Caco-2 (cell line): ENCODE data around the gene EBF4. TPM values are rescaled to one million over a fixed set of nuclear protein-coding genes. Genes with fewer than 3 reads are reported as not detected.

Experiments used
- BruUV-seq: library from RNA; stranded (reverse); fragments of 400-500 nt; replicated peaks from 2 replicates; lab custom pipeline; 2021; lab: Mats Ljungman, UMichigan
- CTCF ChIA-PET: fragments of 300-600 bp; sonication (Branson Sonifier 250); formaldehyde crosslinking; loops from one replicate; lab custom pipeline; 2022; ENCODE audit warnings: antibody characterized with exemption; lab: Charles Lee
- POLR2A ChIA-PET: fragments of 300-600 bp; sonication (Branson Sonifier 250); formaldehyde crosslinking; loops from one replicate; lab custom pipeline; 2022; ENCODE audit warnings: antibody characterized with exemption; lab: Charles Lee
- DNase-seq, 2 experiments: peaks; one replicate each; pipeline versions ENCODE4 v3.0.0 to v3.0.0-alpha.2; 2020 to 2022
- H3K27me3 ChIP-seq: replicated peaks from 2 replicates; pipeline ENCODE4 v1.6.0; 2011; ENCODE audit warnings: low read length; ENCODE audit not compliant: control insufficient read depth, insufficient read depth
- H3K36me3 ChIP-seq: 2 replicates; pipeline ENCODE4 v1.5.1; 2011; ENCODE audit warnings: low read length; ENCODE audit not compliant: control insufficient read depth, insufficient read depth
- H3K4me1 ChIP-seq: fragments of 250-450 bp; sonication (Bioruptor Pico); 2 replicates; pipeline ENCODE4 v1.5.1; 2020; ENCODE audit warnings: mild to moderate bottlenecking
- H3K4me3 ChIP-seq: 2 replicates; pipeline ENCODE4 v1.5.1; 2011; ENCODE audit warnings: low read depth, mild to moderate bottlenecking, control low read depth, low read length
- H3K9me3 ChIP-seq: fragments of 250-450 bp; sonication (Bioruptor Pico); 2 replicates; pipeline ENCODE4 v1.5.1; 2020; ENCODE audit warnings: mild to moderate bottlenecking, moderate library complexity
- H3K27ac Mint-ChIP-seq: one replicate; pipeline ENCODE4 v1.8.0; 2022; ENCODE audit warnings: mixed read lengths; ENCODE audit not compliant: unreplicated experiment
- H3K27me3 Mint-ChIP-seq: one replicate; pipeline ENCODE4 v1.8.0; 2022; ENCODE audit warnings: mixed read lengths; ENCODE audit not compliant: insufficient read depth, unreplicated experiment
- H3K36me3 Mint-ChIP-seq: one replicate; pipeline ENCODE4 v1.8.0; 2022; ENCODE audit warnings: mild to moderate bottlenecking, mixed read lengths; ENCODE audit not compliant: insufficient read depth, unreplicated experiment
- H3K4me1 Mint-ChIP-seq: one replicate; pipeline ENCODE4 v1.8.0; 2022; ENCODE audit warnings: low read depth, mixed read lengths; ENCODE audit not compliant: unreplicated experiment
- H3K4me3 Mint-ChIP-seq: one replicate; pipeline ENCODE4 v1.8.0; 2022; ENCODE audit warnings: mild to moderate bottlenecking, moderate library complexity, mixed read lengths; ENCODE audit not compliant: unreplicated experiment
- H3K9me3 Mint-ChIP-seq: one replicate; pipeline ENCODE4 v1.8.0; 2022; ENCODE audit warnings: mixed read lengths; ENCODE audit not compliant: unreplicated experiment
- intact Hi-C: fragments of 100-400 bp; cut with micrococcal nuclease; formaldehyde crosslinking; loops from one replicate; pipeline ENCODE4 v1.10.0; 2022; ENCODE audit not compliant: unreplicated experiment
- total RNA-seq: library from RNA; stranded (reverse); gene quantifications from 2 replicates; pipeline ENCODE4 v1.2.3, GENCODE V29; 2022
- TF ChIP-seq, protein P1 (sequence below), 2 experiments: fragments of 200-600 bp in 1 of 2; IDR thresholded peaks; 1 replicate in 1 of 2; 2 replicates in 1 of 2; pipeline versions ENCODE4 v1.5.1 to v1.8.0; 2011 to 2022; ENCODE audit warnings: antibody characterized with exemption in 1 of 2, control low read depth in 1 of 2, inconsistent platforms in 1 of 2, low read depth in 1 of 2, low read length in 1 of 2, mild to moderate bottlenecking in 1 of 2, moderate library complexity in 1 of 2; ENCODE audit not compliant: insufficient read depth in 1 of 2, severe bottlenecking in 1 of 2, unreplicated experiment in 1 of 2

EBF4 gene
- total RNA-seq, 1 experiment from 2014 or later: 7.5 TPM

DNA sequence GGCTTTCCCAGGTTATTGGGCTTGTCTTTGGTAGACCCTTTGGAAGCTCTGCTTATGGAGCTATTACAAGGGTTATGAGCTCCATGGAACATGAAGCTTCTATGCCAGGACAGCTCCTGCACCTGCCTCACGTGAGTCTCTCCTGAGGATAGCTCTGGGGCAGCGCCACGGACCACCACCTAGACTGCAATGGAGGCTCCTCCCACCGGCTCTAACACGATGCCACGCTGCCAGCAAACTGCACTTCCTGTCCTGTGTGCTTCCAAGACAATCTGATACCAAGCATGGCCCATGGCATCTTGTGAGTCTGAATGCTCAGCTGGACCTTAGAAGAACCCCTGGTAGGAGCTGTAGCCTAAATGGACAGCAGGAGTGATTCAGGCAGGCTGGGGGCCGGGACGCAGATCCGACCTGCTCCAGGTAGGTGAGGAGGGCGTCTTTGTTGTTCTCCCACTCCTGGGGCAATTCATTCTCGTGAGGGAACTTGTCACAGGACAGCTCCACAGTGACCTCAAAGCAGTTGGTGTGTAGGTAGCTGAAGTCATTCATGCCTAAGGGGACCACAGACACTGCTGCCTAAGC lies 102.4 kb downstream of the EBF4 start:
- Histone ChIP-seq H3K27me3 (peaks cover 2% of the 10 kb centered on the region), H3K9me3 (no peaks in the 10 kb centered on the region), H3K4me1 (no peaks in the 10 kb centered on the region), H3K36me3 (no peaks in the 10 kb centered on the region), H3K4me3 (no peak overlapping the region)
- TF ChIP-seq, protein P1, sequence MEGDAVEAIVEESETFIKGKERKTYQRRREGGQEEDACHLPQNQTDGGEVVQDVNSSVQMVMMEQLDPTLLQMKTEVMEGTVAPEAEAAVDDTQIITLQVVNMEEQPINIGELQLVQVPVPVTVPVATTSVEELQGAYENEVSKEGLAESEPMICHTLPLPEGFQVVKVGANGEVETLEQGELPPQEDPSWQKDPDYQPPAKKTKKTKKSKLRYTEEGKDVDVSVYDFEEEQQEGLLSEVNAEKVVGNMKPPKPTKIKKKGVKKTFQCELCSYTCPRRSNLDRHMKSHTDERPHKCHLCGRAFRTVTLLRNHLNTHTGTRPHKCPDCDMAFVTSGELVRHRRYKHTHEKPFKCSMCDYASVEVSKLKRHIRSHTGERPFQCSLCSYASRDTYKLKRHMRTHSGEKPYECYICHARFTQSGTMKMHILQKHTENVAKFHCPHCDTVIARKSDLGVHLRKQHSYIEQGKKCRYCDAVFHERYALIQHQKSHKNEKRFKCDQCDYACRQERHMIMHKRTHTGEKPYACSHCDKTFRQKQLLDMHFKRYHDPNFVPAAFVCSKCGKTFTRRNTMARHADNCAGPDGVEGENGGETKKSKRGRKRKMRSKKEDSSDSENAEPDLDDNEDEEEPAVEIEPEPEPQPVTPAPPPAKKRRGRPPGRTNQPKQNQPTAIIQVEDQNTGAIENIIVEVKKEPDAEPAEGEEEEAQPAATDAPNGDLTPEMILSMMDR (IDR thresholded peaks at IDR 0.05; ENCODE audit: insufficient read depth in 1 of 2, low read depth in 1 of 2, low read length in 1 of 2, severe bottlenecking in 1 of 2, unreplicated experiment in 1 of 2): no peak
- Mint-ChIP-seq H3K9me3 (no peaks in the 10 kb centered on the region), H3K4me1 (no peaks in the 10 kb centered on the region), H3K27me3 (peaks cover 23% of the 10 kb centered on the region), H3K4me3 (no peak overlapping the region), H3K36me3 (no peaks in the 10 kb centered on the region), H3K27ac (no peak overlapping the region)
- intact Hi-C loops: no loop called here
- DNase-seq: no peak
- ChIA-PET CTCF (interaction anchor here (0.7 kb wide), 1 partner anchor 59 kb away, joined by 3 read pairs; no protein-coding TSS in a partner anchor), POLR2A (no interaction called here)
- BruUV-seq: no TSS peak

DNA sequence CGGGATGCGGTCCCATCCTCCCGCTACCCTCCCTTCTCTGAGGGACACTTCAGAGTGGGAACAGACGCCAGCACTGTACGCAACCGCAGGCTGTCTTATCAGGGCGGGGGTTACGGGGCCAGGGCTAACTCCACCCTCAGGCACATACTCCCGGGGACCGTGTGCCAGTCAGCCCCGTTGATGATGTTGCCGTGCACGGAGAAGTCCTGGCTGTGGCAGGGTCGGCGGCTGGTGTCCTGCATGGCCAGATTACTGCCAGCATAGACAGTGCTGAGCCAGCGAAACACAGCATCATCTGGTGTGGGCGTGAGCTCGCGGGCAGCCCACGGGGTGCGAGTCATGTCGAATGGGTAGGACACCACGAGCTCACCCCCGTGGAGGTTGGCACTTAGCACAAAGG lies 102.9 kb downstream of the EBF4 start:
- Mint-ChIP-seq H3K36me3 (no peaks in the 10 kb centered on the region), H3K27me3 (peaks cover 20% of the 10 kb centered on the region), H3K27ac (no peak overlapping the region), H3K4me1 (no peaks in the 10 kb centered on the region), H3K9me3 (no peaks in the 10 kb centered on the region), H3K4me3 (no peak overlapping the region)
- peaks cover 2% of the 10 kb centered on the region for H3K27me3 ChIP-seq
- BruUV-seq: no TSS peak
- H3K9me3 ChIP-seq: no peaks in the 10 kb centered on the region
- intact Hi-C loops: no loop called here
- H3K36me3 ChIP-seq: no peaks in the 10 kb centered on the region
- no peak for DNase-seq
- TF ChIP-seq, protein P1 (IDR thresholded peaks at IDR 0.05; ENCODE audit: insufficient read depth in 1 of 2, low read depth in 1 of 2, low read length in 1 of 2, severe bottlenecking in 1 of 2, unreplicated experiment in 1 of 2): no peak
- POLR2A ChIA-PET: no interaction called here
- no peak overlapping the region for H3K4me3 ChIP-seq
- CTCF ChIA-PET: no interaction called here
- H3K4me1 ChIP-seq: no peaks in the 10 kb centered on the region

DNA sequence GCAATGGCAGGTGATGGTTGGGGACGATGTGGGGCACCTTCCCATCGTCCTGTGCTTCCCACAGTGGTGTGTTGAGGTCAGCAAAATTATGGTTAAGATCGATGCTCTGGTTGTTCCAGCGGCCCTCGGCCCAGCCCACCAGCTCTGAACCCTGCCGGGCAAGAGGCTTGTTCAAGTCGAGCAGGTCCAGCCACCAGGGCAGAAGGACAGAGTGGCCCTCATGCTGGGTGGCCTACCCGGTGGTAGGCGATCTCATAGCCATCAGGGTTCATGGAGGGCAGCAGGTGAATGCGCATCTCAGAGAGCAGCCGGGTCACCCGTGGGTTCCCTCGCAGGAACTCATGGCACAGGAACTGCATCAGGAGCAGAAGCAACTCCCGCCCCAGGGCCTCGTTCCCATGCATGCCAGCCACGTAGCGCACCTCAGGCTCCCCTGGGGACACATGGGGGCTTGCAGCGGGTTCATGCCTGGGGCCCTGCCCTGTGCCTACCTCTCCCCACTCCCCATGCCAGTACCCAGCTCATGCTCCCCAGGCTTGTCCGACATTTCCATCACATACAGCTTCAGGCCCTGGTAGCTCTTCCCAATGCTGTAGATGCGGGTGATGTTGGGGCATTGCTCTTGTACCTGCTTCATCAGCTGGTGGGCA lies 103.6 kb downstream of the EBF4 start:
- TF ChIP-seq, protein P1 (IDR thresholded peaks at IDR 0.05; ENCODE audit: insufficient read depth in 1 of 2, low read depth in 1 of 2, low read length in 1 of 2, severe bottlenecking in 1 of 2, unreplicated experiment in 1 of 2): no peak
- peaks cover 2% of the 10 kb centered on the region for H3K27me3 ChIP-seq
- Mint-ChIP-seq H3K27me3 (peaks cover 20% of the 10 kb centered on the region), H3K9me3 (no peaks in the 10 kb centered on the region), H3K4me3 (no peak overlapping the region), H3K36me3 (no peaks in the 10 kb centered on the region), H3K4me1 (no peaks in the 10 kb centered on the region), H3K27ac (no peak overlapping the region)
- H3K9me3 ChIP-seq: no peaks in the 10 kb centered on the region
- no peaks in the 10 kb centered on the region for H3K36me3 ChIP-seq
- intact Hi-C loops: no loop called here
- no TSS peak for BruUV-seq
- H3K4me3 ChIP-seq: no peak overlapping the region
- DNase-seq: no peak
- POLR2A ChIA-PET: no interaction called here
- H3K4me1 ChIP-seq: no peaks in the 10 kb centered on the region
- CTCF ChIA-PET: no interaction called here
